ENCODE data around the gene ARHGEF39. TPM values are rescaled to one million over a fixed set of nuclear protein-coding genes. Genes with fewer than 3 reads are reported as not detected.

The ARHGEF39 gene, protein sequence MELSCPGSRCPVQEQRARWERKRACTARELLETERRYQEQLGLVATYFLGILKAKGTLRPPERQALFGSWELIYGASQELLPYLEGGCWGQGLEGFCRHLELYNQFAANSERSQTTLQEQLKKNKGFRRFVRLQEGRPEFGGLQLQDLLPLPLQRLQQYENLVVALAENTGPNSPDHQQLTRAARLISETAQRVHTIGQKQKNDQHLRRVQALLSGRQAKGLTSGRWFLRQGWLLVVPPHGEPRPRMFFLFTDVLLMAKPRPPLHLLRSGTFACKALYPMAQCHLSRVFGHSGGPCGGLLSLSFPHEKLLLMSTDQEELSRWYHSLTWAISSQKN
- 0.04 TPM for total RNA-seq (2013)
- polyA plus RNA-seq (under 1 TPM; 0.13 to 0.53 (median 0.42) TPM), polyA minus RNA-seq (not detected in 2 replicates), total RNA-seq (0 to 2.1 (median 0.14) reads per million in 11 experiments)

DNA sequence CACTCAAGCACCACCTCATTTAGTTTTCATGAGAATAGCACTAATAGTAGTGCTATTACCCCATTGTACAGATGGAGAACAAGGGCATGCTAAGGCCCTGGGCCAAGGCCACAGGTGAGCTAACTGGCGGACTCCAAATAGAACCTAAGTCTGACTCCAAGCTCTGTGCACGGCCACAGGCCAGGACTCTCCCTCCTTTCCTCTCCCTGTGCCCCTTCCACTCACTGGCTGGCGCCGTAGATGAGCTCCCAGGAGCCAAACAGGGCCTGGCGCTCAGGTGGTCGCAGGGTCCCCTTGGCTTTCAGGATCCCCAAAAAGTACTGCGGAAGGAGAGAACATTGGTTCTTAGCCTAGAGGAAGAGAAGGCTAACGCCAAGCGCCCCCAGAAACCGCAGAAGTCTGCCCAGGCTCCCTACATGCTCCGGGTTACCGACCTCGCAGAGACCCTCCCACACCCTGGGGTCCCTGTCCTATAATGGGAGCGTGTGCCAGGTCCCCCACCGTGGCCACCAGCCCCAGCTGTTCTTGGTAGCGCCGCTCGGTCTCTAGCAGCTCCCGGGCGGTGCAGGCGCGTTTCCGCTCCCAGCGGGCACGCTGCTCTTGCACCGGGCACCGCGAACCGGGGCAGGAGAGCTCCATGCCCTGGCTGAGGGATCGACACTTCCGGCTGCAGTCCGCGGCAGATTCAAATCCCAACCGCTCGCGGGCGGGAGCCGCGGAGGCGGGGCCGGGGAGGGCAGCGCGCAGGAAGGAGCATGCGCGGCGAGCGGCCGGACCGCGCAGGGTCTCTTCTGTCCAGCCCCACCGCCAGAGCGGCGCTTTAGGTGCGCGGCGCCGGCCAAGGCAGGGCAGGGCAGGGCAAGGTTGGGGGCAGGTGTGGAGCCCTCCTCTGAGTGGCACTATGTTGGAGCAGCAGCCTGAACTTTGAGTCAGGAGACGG, at the start of gene ARHGEF39:
TSS of gene ARHGEF39 (minus strand) at position 665 of the 940 bp plus-strand sequence. CDS start at position 639, 26 bp downstream.
- peaks cover 43% of the 10 kb centered on the region for H3K4me1 Mint-ChIP-seq
- peaks cover 10 to 14% of the 10 kb centered on the region in 2 donors for H3K36me3 ChIP-seq (replicated peaks in 1 of 2; ENCODE audit: control insufficient read depth in 1 of 2, insufficient read depth in 2 of 2, low read length in 2 of 2)
- H3K79me2 ChIP-seq (ENCODE audit: insufficient read depth, low read length): peaks cover 31% of the 10 kb centered on the region
- TF ChIP-seq, protein P1, sequence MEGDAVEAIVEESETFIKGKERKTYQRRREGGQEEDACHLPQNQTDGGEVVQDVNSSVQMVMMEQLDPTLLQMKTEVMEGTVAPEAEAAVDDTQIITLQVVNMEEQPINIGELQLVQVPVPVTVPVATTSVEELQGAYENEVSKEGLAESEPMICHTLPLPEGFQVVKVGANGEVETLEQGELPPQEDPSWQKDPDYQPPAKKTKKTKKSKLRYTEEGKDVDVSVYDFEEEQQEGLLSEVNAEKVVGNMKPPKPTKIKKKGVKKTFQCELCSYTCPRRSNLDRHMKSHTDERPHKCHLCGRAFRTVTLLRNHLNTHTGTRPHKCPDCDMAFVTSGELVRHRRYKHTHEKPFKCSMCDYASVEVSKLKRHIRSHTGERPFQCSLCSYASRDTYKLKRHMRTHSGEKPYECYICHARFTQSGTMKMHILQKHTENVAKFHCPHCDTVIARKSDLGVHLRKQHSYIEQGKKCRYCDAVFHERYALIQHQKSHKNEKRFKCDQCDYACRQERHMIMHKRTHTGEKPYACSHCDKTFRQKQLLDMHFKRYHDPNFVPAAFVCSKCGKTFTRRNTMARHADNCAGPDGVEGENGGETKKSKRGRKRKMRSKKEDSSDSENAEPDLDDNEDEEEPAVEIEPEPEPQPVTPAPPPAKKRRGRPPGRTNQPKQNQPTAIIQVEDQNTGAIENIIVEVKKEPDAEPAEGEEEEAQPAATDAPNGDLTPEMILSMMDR (IDR thresholded peaks at IDR 0.05): no peak
- H3K4me3 Mint-ChIP-seq: peak within 1 kb of the TSS; percentile 83 to 91
- H3K4me2 ChIP-seq (replicated peaks; ENCODE audit: extremely low read depth, low read length, poor library complexity, severe bottlenecking): peak within 1 kb of the TSS; percentile 87
- H3K4me3 ChIP-seq (replicated peaks in 1 of 3; ENCODE audit: low read depth in 2 of 3, low read length in 3 of 3): peak within 1 kb of the TSS; percentile 50 to 83 (median 57)
- peak within 1 kb of the TSS; percentile 55 for H3K9ac ChIP-seq (ENCODE audit: insufficient read depth, low read length, poor library complexity, severe bottlenecking)
- 6% methylated on average over 55 of the region's 58 CpGs for WGBS (ENCODE audit: insufficient coverage)
- H3K27me3 Mint-ChIP-seq (ENCODE audit: low read depth in 3 of 3): peaks cover 0 to 6% (median 3%) of the 10 kb centered on the region in 3 donors
- H3K27ac ChIP-seq (ENCODE audit: low read depth in 1 of 2, low read length in 2 of 2): no peak within 1 kb of the TSS
- H3K27me3 ChIP-seq (ENCODE audit: control insufficient read depth in 2 of 2, insufficient read depth in 2 of 2, low read length in 2 of 2): no peaks in the 10 kb centered on the region
- no peaks in the 10 kb centered on the region for H4K20me1 ChIP-seq (ENCODE audit: insufficient read depth, low read length)
- intact Hi-C loops (cut with micrococcal nuclease): no loop called here
- H3K4me1 ChIP-seq (ENCODE audit: control insufficient read depth in 1 of 2, insufficient read depth in 2 of 2, low read length in 2 of 2): peaks cover 23 to 39% of the 10 kb centered on the region in 2 donors
- peak within 1 kb of the TSS; percentile 89 for H2AFZ ChIP-seq (ENCODE audit: insufficient read depth, low read depth, low read length, poor library complexity, severe bottlenecking)
- DNase-seq: peak; percentile 59 to 73 (median 73)
- H3K27ac Mint-ChIP-seq: peak within 1 kb of the TSS in 4 of 7 donors; percentile 30 to 66 (median 34)
- H3K9me3 Mint-ChIP-seq: peaks cover 0 to 3% (median 1%) of the 10 kb centered on the region in 7 donors
- peaks cover 16 to 27% of the 10 kb centered on the region in 2 donors for H3K36me3 Mint-ChIP-seq
- no peaks in the 10 kb centered on the region for H3K9me3 ChIP-seq (replicated peaks in 1 of 2; ENCODE audit: control insufficient read depth in 1 of 2, insufficient read depth in 1 of 2, low read length in 2 of 2)

DNA sequence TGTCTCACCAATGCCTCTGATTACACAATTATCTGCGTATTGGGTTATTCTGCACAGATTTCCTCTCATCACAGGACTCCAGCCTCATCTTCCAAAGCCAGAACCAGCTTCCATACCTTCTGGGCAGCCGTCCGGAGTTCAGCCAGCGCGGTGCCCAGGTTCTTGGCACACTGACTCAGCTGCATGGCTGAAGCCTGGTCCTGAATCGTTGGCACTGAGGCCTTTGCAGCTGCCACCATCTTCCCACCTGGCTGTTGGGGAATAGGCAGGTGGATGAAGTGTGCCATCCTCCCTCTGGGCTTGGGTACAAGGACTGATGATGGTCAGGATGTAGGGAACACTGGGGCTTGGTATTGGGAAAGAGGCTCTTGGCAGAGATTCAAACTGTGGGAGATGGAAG, 49.1 kb upstream of the ARHGEF39 start:
- Mint-ChIP-seq H3K36me3 (peaks cover 0 to 90% of the 10 kb centered on the region in 2 donors), H3K27ac (no peak overlapping the region)
- intact Hi-C loops (cut with micrococcal nuclease): no loop called here

More for the DNA sequence above, 49.1 kb upstream of the ARHGEF39 start:
- WGBS (ENCODE audit: insufficient coverage): 97% methylated on average over 5 of the region's 6 CpGs
- Mint-ChIP-seq H3K4me1 (no peaks in the 10 kb centered on the region), H3K9me3 (no peaks in the 10 kb centered on the region), H3K27me3 (ENCODE audit: low read depth in 3 of 3) (peaks cover 0 to 2% (median 0%) of the 10 kb centered on the region in 3 donors), H3K4me3 (no peak overlapping the region)
- Histone ChIP-seq H3K4me2 (replicated peaks; ENCODE audit: extremely low read depth, low read length, poor library complexity, severe bottlenecking) (no peak overlapping the region), H3K27ac (ENCODE audit: low read depth in 1 of 2, low read length in 2 of 2) (no peak overlapping the region), H3K79me2 (ENCODE audit: insufficient read depth, low read length) (peaks cover 7% of the 10 kb centered on the region), H3K27me3 (ENCODE audit: control insufficient read depth in 2 of 2, insufficient read depth in 2 of 2, low read length in 2 of 2) (no peaks in the 10 kb centered on the region), H3K36me3 (replicated peaks in 1 of 2; ENCODE audit: control insufficient read depth in 1 of 2, insufficient read depth in 2 of 2, low read length in 2 of 2) (peaks cover 94 to 99% of the 10 kb centered on the region in 2 donors), H2AFZ (ENCODE audit: insufficient read depth, low read depth, low read length, poor library complexity, severe bottlenecking) (no peak overlapping the region), H3K4me3 (replicated peaks in 1 of 3; ENCODE audit: low read depth in 2 of 3, low read length in 3 of 3) (no peak overlapping the region), H3K9me3 (replicated peaks in 1 of 2; ENCODE audit: control insufficient read depth in 1 of 2, insufficient read depth in 1 of 2, low read length in 2 of 2) (no peaks in the 10 kb centered on the region), H4K20me1 (ENCODE audit: insufficient read depth, low read length) (peaks cover 97% of the 10 kb centered on the region), H3K9ac (ENCODE audit: insufficient read depth, low read length, poor library complexity, severe bottlenecking) (no peak overlapping the region), H3K4me1 (ENCODE audit: control insufficient read depth in 1 of 2, insufficient read depth in 2 of 2, low read length in 2 of 2) (no peaks in the 10 kb centered on the region)
- TF ChIP-seq, protein P1 (IDR thresholded peaks at IDR 0.05): no peak
- no peak for DNase-seq
